ENCODE measurements around the gene MMP28.

- TF ChIP-seq CTCF (IDR thresholded peaks at IDR 0.05): peak; percentile 37 to 93 (median 82)
- TF ChIP-seq POLR2A (IDR thresholded peaks at IDR 0.05): peak; percentile 99
These were observed 13.8 kb upstream of the MMP28 start, which contains the start of gene TAF15 for GRCh38 chr17:35808962-35809854.

Measured in body of pancreas (tissue), 4 donors.